ENCODE data around the gene TSSC4.

The TSSC4 gene

GRCh38 chr11:2377511-2378443 lies 22.8 kb upstream of the TSSC4 start:
- H3K36me3 Mint-ChIP-seq (ENCODE audit: low read depth): peaks cover 1% of the 10 kb centered on the region
- peak overlapping the region; percentile 79 for H3K27ac Mint-ChIP-seq
- no peaks in the 10 kb centered on the region for H3K27me3 Mint-ChIP-seq (ENCODE audit: low read depth)
- no peaks in the 10 kb centered on the region for H3K9me3 Mint-ChIP-seq
- peaks cover 7% of the 10 kb centered on the region for H3K4me1 Mint-ChIP-seq (ENCODE audit: low read depth)
- H3K4me3 Mint-ChIP-seq: peak overlapping the region; percentile 79

- H3K4me1 Mint-ChIP-seq (ENCODE audit: low read depth): peaks cover 7% of the 10 kb centered on the region
- no peaks in the 10 kb centered on the region for H3K27me3 Mint-ChIP-seq (ENCODE audit: low read depth)
- H3K9me3 Mint-ChIP-seq: no peaks in the 10 kb centered on the region
- H3K36me3 Mint-ChIP-seq (ENCODE audit: low read depth): peaks cover 1% of the 10 kb centered on the region
- peak overlapping the region; percentile 79 for H3K4me3 Mint-ChIP-seq
- H3K27ac Mint-ChIP-seq: peak overlapping the region; percentile 79
Measured at GRCh38 chr11:2378527-2379210, 21.9 kb upstream of the TSSC4 start.

- Mint-ChIP-seq H3K4me3 (no peak overlapping the region), H3K27ac (no peak overlapping the region), H3K9me3 (no peaks in the 10 kb centered on the region), H3K27me3 (ENCODE audit: low read depth) (no peaks in the 10 kb centered on the region), H3K36me3 (ENCODE audit: low read depth) (peaks cover 1% of the 10 kb centered on the region), H3K4me1 (ENCODE audit: low read depth) (peaks cover 11% of the 10 kb centered on the region)
Measured at GRCh38 chr11:2379466-2380174, 20.9 kb upstream of the TSSC4 start.

- H3K4me1 Mint-ChIP-seq (ENCODE audit: low read depth): peaks cover 14% of the 10 kb centered on the region
- no peaks in the 10 kb centered on the region for H3K9me3 Mint-ChIP-seq
- no peak overlapping the region for H3K4me3 Mint-ChIP-seq
- peaks cover 1% of the 10 kb centered on the region for H3K36me3 Mint-ChIP-seq (ENCODE audit: low read depth)
- H3K27ac Mint-ChIP-seq: peak overlapping the region; percentile 52
- no peaks in the 10 kb centered on the region for H3K27me3 Mint-ChIP-seq (ENCODE audit: low read depth)
Measured at GRCh38 chr11:2380396-2380795, 20.2 kb upstream of the TSSC4 start.

GRCh38 chr11:2380807-2381350 lies 19.7 kb upstream of the TSSC4 start:
- Mint-ChIP-seq H3K4me1 (ENCODE audit: low read depth) (peaks cover 18% of the 10 kb centered on the region), H3K36me3 (ENCODE audit: low read depth) (peaks cover 3% of the 10 kb centered on the region)

GRCh38 chr11:2381494-2382128 lies 18.9 kb upstream of the TSSC4 start:
- H3K9me3 Mint-ChIP-seq: no peaks in the 10 kb centered on the region
- peaks cover 21% of the 10 kb centered on the region for H3K4me1 Mint-ChIP-seq (ENCODE audit: low read depth)
- H3K27ac Mint-ChIP-seq: peak overlapping the region; percentile 68
- no peak overlapping the region for H3K4me3 Mint-ChIP-seq
- H3K27me3 Mint-ChIP-seq (ENCODE audit: low read depth): no peaks in the 10 kb centered on the region
- H3K36me3 Mint-ChIP-seq (ENCODE audit: low read depth): peaks cover 3% of the 10 kb centered on the region

More at GRCh38 chr11:2380807-2381350, 19.7 kb upstream of the TSSC4 start:
- H3K9me3 Mint-ChIP-seq: no peaks in the 10 kb centered on the region
- H3K4me3 Mint-ChIP-seq: no peak overlapping the region
- H3K27ac Mint-ChIP-seq: peak overlapping the region; percentile 52
- no peaks in the 10 kb centered on the region for H3K27me3 Mint-ChIP-seq (ENCODE audit: low read depth)

GRCh38 chr11:2382129-2382517 lies 18.4 kb upstream of the TSSC4 start:
- H3K27me3 Mint-ChIP-seq (ENCODE audit: low read depth): no peaks in the 10 kb centered on the region
- H3K36me3 Mint-ChIP-seq (ENCODE audit: low read depth): peaks cover 3% of the 10 kb centered on the region
- H3K4me1 Mint-ChIP-seq (ENCODE audit: low read depth): peaks cover 21% of the 10 kb centered on the region
- H3K9me3 Mint-ChIP-seq: no peaks in the 10 kb centered on the region
- H3K4me3 Mint-ChIP-seq: no peak overlapping the region
- no peak overlapping the region for H3K27ac Mint-ChIP-seq

- no peak overlapping the region for H3K4me3 Mint-ChIP-seq
- H3K36me3 Mint-ChIP-seq (ENCODE audit: low read depth): peaks cover 3% of the 10 kb centered on the region
- peak overlapping the region; percentile 52 for H3K27ac Mint-ChIP-seq
- H3K9me3 Mint-ChIP-seq: no peaks in the 10 kb centered on the region
- H3K27me3 Mint-ChIP-seq (ENCODE audit: low read depth): no peaks in the 10 kb centered on the region
- H3K4me1 Mint-ChIP-seq (ENCODE audit: low read depth): peaks cover 20% of the 10 kb centered on the region
Measured at GRCh38 chr11:2382936-2383851, 17.4 kb upstream of the TSSC4 start.

GRCh38 chr11:2383852-2384804 lies 16.4 kb upstream of the TSSC4 start:
- no peak overlapping the region for H3K27ac Mint-ChIP-seq
- peaks cover 14% of the 10 kb centered on the region for H3K4me1 Mint-ChIP-seq (ENCODE audit: low read depth)
- no peak overlapping the region for H3K4me3 Mint-ChIP-seq
- H3K9me3 Mint-ChIP-seq: no peaks in the 10 kb centered on the region
- H3K27me3 Mint-ChIP-seq (ENCODE audit: low read depth): no peaks in the 10 kb centered on the region
- H3K36me3 Mint-ChIP-seq (ENCODE audit: low read depth): peaks cover 3% of the 10 kb centered on the region

GRCh38 chr11:2385156-2386151 lies 15.1 kb upstream of the TSSC4 start:
- no peaks in the 10 kb centered on the region for H3K9me3 Mint-ChIP-seq
- peak overlapping the region; percentile 14 for H3K4me3 Mint-ChIP-seq
- H3K36me3 Mint-ChIP-seq (ENCODE audit: low read depth): peaks cover 3% of the 10 kb centered on the region
- no peaks in the 10 kb centered on the region for H3K27me3 Mint-ChIP-seq (ENCODE audit: low read depth)
- peak overlapping the region; percentile 49 for H3K27ac Mint-ChIP-seq
- H3K4me1 Mint-ChIP-seq (ENCODE audit: low read depth): peaks cover 18% of the 10 kb centered on the region

GRCh38 chr11:2386591-2386990 lies 14.0 kb upstream of the TSSC4 start:
- peaks cover 2% of the 10 kb centered on the region for H3K36me3 Mint-ChIP-seq (ENCODE audit: low read depth)
- H3K4me1 Mint-ChIP-seq (ENCODE audit: low read depth): peaks cover 18% of the 10 kb centered on the region
- no peak overlapping the region for H3K4me3 Mint-ChIP-seq
- H3K27ac Mint-ChIP-seq: no peak overlapping the region
- H3K9me3 Mint-ChIP-seq: no peaks in the 10 kb centered on the region
- H3K27me3 Mint-ChIP-seq (ENCODE audit: low read depth): no peaks in the 10 kb centered on the region
